Activated CD4-positive, alpha-beta T cell treated with anti-CD3 and anti-CD28 coated beads, Interleukin-2, amount 10 ng/mL, durations not matched to agents 24 days and 14 days (primary cell): ENCODE data around the gene DGKZ. TPM values are rescaled to one million over a fixed set of nuclear protein-coding genes. Genes with fewer than 3 reads are reported as not detected.

ENCODE experiments used
- DNase-seq: peaks from one replicate; pipeline ENCODE4 v3.0.0; 2022
- H3K27ac Mint-ChIP-seq: one replicate; pipeline ENCODE4 v1.8.0; 2022; ENCODE audit warnings: mild to moderate bottlenecking, mixed read lengths
- H3K27me3 Mint-ChIP-seq: one replicate; pipeline ENCODE4 v1.8.0; 2022; ENCODE audit warnings: mixed read lengths
- H3K36me3 Mint-ChIP-seq: one replicate; pipeline ENCODE4 v1.8.0; 2022; ENCODE audit warnings: low read depth, mild to moderate bottlenecking, mixed read lengths
- H3K4me1 Mint-ChIP-seq: one replicate; pipeline ENCODE4 v1.8.0; 2021; ENCODE audit warnings: mixed read lengths
- H3K4me3 Mint-ChIP-seq: one replicate; pipeline ENCODE4 v1.8.0; 2022; ENCODE audit warnings: mild to moderate bottlenecking, moderate library complexity, mixed read lengths
- H3K9me3 Mint-ChIP-seq: one replicate; pipeline ENCODE4 v1.8.0; 2021; ENCODE audit warnings: mixed read lengths
- intact Hi-C: fragments of 100-400 bp; cut with micrococcal nuclease; formaldehyde crosslinking; loops from one replicate; pipeline ENCODE4 v1.15.1; 2023
- total RNA-seq: library from RNA; stranded (reverse); gene quantifications from 2 replicates; pipeline ENCODE4 v1.2.3, GENCODE V29; 2022

Gene DGKZ
- total RNA-seq, 1 donor from 2014 or later = 87.4 TPM

DNA sequence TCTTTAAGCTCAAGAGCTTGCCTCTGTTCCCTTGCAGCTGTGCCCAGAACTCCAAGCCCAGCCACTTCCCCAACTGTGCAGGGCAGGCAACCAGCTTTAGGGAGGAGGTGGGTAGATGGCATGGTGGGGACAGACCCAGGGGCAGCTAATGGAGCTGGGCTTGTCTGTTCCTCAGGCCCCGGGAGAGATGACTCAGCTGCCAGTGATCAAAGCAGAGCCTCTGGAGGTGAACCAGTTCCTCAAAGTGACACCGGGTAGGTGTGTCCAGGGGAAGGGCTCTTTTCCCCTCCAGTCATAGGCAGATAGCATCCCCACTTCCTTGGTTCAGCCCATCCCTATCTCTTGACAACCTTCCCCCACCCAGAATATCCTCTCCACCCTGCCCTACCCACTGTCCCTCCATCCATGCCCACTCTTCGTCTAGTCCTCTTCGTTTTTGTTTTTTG, 37.4 kb upstream of the DGKZ start:
- H3K27ac Mint-ChIP-seq = no peak overlapping the region
- no peak overlapping the region for H3K4me3 Mint-ChIP-seq
- DNase-seq = peak; percentile 65

GRCh38 chr11:46315033-46315738, 32.1 kb upstream of the DGKZ start:
- no peak overlapping the region for H3K4me3 Mint-ChIP-seq
- no peaks in the 10 kb centered on the region for H3K27me3 Mint-ChIP-seq
- no peak overlapping the region for H3K27ac Mint-ChIP-seq
- H3K9me3 Mint-ChIP-seq = no peaks in the 10 kb centered on the region
- H3K4me1 Mint-ChIP-seq = peaks cover 14% of the 10 kb centered on the region
- H3K36me3 Mint-ChIP-seq = no peaks in the 10 kb centered on the region
- peak; percentile 93 for DNase-seq
- intact Hi-C loops = loop anchor here (1.0 to 2.0 kb wide), 2 partner anchors 76 to 188 kb away; no protein-coding TSS in a partner anchor

More for the DNA sequence above, 37.4 kb upstream of the DGKZ start:
- Mint-ChIP-seq H3K36me3 (no peaks in the 10 kb centered on the region), H3K27me3 (peaks cover 2% of the 10 kb centered on the region), H3K9me3 (no peaks in the 10 kb centered on the region), H3K4me1 (peaks cover 9% of the 10 kb centered on the region)
- intact Hi-C loops = loop anchor here (5.0 kb wide), 1 partner anchor 343 kb away; no protein-coding TSS in a partner anchor

- no peak for DNase-seq
- intact Hi-C loops = loop anchor here (1.0 to 2.0 kb wide), 2 partner anchors 77 to 189 kb away; no protein-coding TSS in a partner anchor
- Mint-ChIP-seq H3K4me3 (no peak overlapping the region), H3K27ac (no peak overlapping the region), H3K4me1 (peaks cover 14% of the 10 kb centered on the region), H3K9me3 (no peaks in the 10 kb centered on the region), H3K27me3 (no peaks in the 10 kb centered on the region), H3K36me3 (no peaks in the 10 kb centered on the region)
Observed at GRCh38 chr11:46315783-46316563, 31.3 kb upstream of the DGKZ start.

GRCh38 chr11:46319074-46319453, 28.2 kb upstream of the DGKZ start:
- H3K9me3 Mint-ChIP-seq = no peaks in the 10 kb centered on the region

GRCh38 chr11:46321757-46322156, 25.5 kb upstream of the DGKZ start:
- Mint-ChIP-seq H3K36me3 (no peaks in the 10 kb centered on the region), H3K9me3 (no peaks in the 10 kb centered on the region), H3K27me3 (peaks cover 9% of the 10 kb centered on the region), H3K4me1 (peaks cover 11% of the 10 kb centered on the region), H3K4me3 (no peak overlapping the region), H3K27ac (no peak overlapping the region)
- intact Hi-C loops = no loop called here
- DNase-seq = no peak

More at GRCh38 chr11:46319074-46319453, 28.2 kb upstream of the DGKZ start:
- Mint-ChIP-seq H3K36me3 (no peaks in the 10 kb centered on the region), H3K27me3 (no peaks in the 10 kb centered on the region), H3K4me1 (peaks cover 14% of the 10 kb centered on the region), H3K4me3 (peak overlapping the region; percentile 3), H3K27ac (peak overlapping the region; percentile 81)
- intact Hi-C loops = no loop called here
- DNase-seq = no peak

- Mint-ChIP-seq H3K4me1 (peaks cover 11% of the 10 kb centered on the region), H3K27me3 (peaks cover 14% of the 10 kb centered on the region), H3K4me3 (no peak overlapping the region), H3K27ac (no peak overlapping the region), H3K36me3 (no peaks in the 10 kb centered on the region), H3K9me3 (no peaks in the 10 kb centered on the region)
- intact Hi-C loops = no loop called here
- DNase-seq = no peak
Observed at GRCh38 chr11:46322759-46323158, 24.5 kb upstream of the DGKZ start.

DNA sequence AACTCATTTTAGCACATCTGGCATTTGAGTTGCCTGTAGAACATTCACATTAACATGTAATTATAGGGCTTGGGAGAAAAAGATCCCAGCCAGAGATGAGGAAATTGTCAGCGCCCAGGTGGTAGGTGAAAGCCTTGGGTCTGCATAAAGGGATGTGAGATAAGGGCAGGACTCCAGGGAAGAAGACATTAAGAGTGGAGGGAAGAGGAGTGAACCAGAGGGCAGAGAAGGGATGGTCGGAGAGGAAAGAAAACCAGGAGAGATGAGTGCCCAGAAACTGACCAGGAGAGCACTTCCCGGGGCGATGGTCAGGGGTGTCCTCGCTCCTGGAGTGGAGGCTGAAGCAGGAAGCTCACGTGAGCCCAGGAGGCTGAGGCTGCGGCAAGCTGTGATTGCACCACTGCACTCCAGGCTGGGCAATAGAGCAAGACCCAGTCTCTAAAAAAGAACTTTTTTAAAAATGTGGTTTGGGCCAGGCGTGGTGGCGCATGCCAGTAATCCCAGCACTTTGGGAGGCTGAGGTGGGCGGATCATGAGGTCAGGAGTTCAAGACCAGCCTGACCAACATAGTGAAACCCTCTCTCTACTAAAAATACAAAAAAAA, 20.3 kb upstream of the DGKZ start:
- peaks cover 43% of the 10 kb centered on the region for H3K27me3 Mint-ChIP-seq
- H3K27ac Mint-ChIP-seq = no peak overlapping the region
- H3K36me3 Mint-ChIP-seq = no peaks in the 10 kb centered on the region
- DNase-seq = no peak
- intact Hi-C loops = no loop called here
- H3K4me1 Mint-ChIP-seq = peaks cover 21% of the 10 kb centered on the region
- no peaks in the 10 kb centered on the region for H3K9me3 Mint-ChIP-seq
- no peak overlapping the region for H3K4me3 Mint-ChIP-seq

DNA sequence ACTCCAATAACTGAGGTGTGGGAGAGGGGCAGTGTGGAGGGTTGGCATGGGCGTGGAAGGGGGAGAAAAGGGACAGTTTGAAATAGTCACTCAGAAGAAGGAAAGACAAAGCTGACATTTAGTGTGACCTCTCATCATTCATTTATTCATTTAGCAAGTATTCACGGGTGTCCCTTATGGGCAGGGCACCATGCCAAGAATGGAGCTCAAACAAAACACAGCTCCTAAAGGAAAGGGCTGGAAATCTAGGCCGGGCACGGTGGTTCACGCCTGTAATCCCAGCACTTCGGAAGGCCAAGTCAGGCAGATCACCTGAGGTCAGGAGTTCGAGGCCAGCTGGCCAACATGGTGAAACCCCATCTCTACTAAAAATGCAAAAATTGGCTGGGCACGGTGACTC, 19.4 kb upstream of the DGKZ start:
- H3K4me3 Mint-ChIP-seq = no peak overlapping the region
- no peak overlapping the region for H3K27ac Mint-ChIP-seq
- intact Hi-C loops = no loop called here
- DNase-seq = no peak
- H3K4me1 Mint-ChIP-seq = peaks cover 24% of the 10 kb centered on the region
- H3K9me3 Mint-ChIP-seq = no peaks in the 10 kb centered on the region
- peaks cover 46% of the 10 kb centered on the region for H3K27me3 Mint-ChIP-seq
- no peaks in the 10 kb centered on the region for H3K36me3 Mint-ChIP-seq

- Mint-ChIP-seq H3K4me3 (peak overlapping the region; percentile 7), H3K4me1 (peaks cover 25% of the 10 kb centered on the region), H3K36me3 (no peaks in the 10 kb centered on the region), H3K27me3 (peaks cover 60% of the 10 kb centered on the region), H3K9me3 (no peaks in the 10 kb centered on the region), H3K27ac (no peak overlapping the region)
- intact Hi-C loops = no loop called here
- DNase-seq = no peak
Observed at GRCh38 chr11:46330154-46330553, 17.1 kb upstream of the DGKZ start.

- intact Hi-C loops = no loop called here
- Mint-ChIP-seq H3K4me3 (peak overlapping the region; percentile 58), H3K9me3 (no peaks in the 10 kb centered on the region), H3K27me3 (peaks cover 57% of the 10 kb centered on the region), H3K36me3 (no peaks in the 10 kb centered on the region), H3K27ac (no peak overlapping the region), H3K4me1 (peaks cover 25% of the 10 kb centered on the region)
- DNase-seq = no peak
Observed at GRCh38 chr11:46330563-46331281, 16.5 kb upstream of the DGKZ start.

DNA sequence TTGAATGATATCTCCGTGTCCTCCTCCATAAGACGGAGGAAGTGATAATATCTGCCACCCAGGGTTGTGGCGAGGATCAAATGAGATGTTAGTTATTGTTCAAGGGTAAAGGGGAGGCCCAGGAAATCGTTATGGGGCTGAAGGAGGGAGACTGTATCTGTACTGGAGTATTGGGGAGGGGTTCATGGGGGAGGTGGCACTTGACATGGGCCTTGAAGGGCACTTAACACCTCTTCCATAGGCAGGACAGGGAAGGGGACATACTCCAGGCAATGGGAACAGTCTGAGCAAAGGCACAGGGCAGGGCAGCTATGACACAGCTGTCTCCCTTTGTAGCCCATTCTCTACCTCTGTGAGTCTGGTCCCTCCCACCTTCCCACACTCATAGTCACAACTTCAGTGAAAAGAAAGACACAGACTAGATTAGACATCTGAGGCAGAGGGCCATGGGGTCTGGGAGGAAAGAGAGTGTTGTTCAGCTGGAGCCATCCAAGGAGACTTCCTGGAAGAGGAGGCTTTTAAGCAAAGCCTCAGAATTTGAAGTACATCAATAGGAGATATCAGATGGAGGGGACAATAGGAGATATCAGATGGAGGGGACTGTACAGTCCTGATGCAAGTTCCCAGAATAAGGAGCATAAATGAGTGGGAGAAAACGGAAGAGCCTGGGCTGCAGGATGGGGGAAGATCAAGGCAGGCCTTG, 15.8 kb upstream of the DGKZ start:
- Mint-ChIP-seq H3K4me3 (peak overlapping the region; percentile 58), H3K36me3 (no peaks in the 10 kb centered on the region), H3K4me1 (peaks cover 30% of the 10 kb centered on the region), H3K9me3 (no peaks in the 10 kb centered on the region), H3K27ac (no peak overlapping the region), H3K27me3 (peaks cover 60% of the 10 kb centered on the region)
- intact Hi-C loops = no loop called here
- peak; percentile 77 for DNase-seq

DNA sequence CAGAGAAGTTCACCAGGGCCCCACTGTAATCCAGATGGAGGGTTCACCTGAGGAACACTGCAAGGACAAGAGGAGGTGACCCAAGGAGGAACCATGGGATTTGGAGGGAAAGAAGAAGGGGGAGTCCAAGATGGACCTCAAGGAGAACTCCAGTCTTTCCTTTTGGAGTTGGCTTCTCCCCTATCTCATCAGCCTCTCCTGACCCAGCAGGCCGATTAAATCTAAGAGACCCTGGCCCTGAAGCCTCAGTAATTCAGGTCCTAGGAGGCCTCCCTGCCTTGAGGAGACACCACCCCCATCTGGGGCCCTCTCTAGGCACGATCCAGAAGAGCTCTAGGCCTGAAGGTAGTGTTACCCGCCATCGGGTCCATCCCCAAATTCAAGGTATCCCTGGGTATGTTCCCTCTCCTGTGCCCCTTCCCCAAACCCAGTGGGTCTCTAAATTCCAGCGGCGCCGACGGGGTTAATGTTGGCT, 15.1 kb upstream of the DGKZ start:
- no peak overlapping the region for H3K27ac Mint-ChIP-seq
- no peaks in the 10 kb centered on the region for H3K36me3 Mint-ChIP-seq
- intact Hi-C loops = no loop called here
- H3K4me3 Mint-ChIP-seq = peak overlapping the region; percentile 58
- peaks cover 55% of the 10 kb centered on the region for H3K27me3 Mint-ChIP-seq
- H3K9me3 Mint-ChIP-seq = no peaks in the 10 kb centered on the region
- peaks cover 33% of the 10 kb centered on the region for H3K4me1 Mint-ChIP-seq
- no peak for DNase-seq
